22Rv1 (cell line): Measurements from ENCODE around the gene SAMD8.

Source experiments
- ZFX ChIP-seq: fragments of 450-650 bp; IDR thresholded peaks from 2 replicates; pipeline ENCODE4 v1.6.1; 2017; ENCODE audit warnings: antibody characterized with exemption, borderline replicate concordance
- TF ChIP-seq, protein P1 (sequence below): fragments of 450-650 bp; IDR thresholded peaks from 2 replicates; pipeline ENCODE4 v1.5.1; 2017; ENCODE audit warnings: mild to moderate bottlenecking

DNA sequence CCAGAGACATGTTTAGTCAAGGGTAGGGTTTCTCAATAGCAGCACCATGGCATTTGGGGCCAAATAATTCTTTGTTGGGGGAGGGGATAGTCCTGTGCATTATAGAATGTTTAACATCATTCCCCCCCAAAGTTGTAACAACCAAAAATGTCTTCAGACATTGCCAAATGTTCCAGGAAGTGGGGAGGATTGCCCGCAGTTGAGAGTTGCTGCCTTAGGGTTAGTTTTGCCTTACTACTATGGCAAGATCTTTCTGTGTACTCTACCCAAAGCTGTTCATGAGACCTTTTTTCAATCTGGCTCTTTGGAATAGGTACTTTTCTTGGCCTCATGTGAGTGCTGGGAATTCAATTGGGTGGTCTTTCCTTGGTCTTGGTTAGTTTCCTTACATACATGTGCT, 34.1 kb downstream of the SAMD8 start:
- TF ChIP-seq, protein P1, sequence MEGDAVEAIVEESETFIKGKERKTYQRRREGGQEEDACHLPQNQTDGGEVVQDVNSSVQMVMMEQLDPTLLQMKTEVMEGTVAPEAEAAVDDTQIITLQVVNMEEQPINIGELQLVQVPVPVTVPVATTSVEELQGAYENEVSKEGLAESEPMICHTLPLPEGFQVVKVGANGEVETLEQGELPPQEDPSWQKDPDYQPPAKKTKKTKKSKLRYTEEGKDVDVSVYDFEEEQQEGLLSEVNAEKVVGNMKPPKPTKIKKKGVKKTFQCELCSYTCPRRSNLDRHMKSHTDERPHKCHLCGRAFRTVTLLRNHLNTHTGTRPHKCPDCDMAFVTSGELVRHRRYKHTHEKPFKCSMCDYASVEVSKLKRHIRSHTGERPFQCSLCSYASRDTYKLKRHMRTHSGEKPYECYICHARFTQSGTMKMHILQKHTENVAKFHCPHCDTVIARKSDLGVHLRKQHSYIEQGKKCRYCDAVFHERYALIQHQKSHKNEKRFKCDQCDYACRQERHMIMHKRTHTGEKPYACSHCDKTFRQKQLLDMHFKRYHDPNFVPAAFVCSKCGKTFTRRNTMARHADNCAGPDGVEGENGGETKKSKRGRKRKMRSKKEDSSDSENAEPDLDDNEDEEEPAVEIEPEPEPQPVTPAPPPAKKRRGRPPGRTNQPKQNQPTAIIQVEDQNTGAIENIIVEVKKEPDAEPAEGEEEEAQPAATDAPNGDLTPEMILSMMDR, result no peak
- no peak for TF ChIP-seq ZFX
